ENCODE data around the gene TVP23C. TPM values are rescaled to one million over a fixed set of nuclear protein-coding genes. Genes with fewer than 3 reads are reported as not detected.

TVP23C gene
- total and polyA plus RNA-seq, 5 experiments from 2014 or later = 1.2 to 22.2 (median 4.1) TPM

DNA sequence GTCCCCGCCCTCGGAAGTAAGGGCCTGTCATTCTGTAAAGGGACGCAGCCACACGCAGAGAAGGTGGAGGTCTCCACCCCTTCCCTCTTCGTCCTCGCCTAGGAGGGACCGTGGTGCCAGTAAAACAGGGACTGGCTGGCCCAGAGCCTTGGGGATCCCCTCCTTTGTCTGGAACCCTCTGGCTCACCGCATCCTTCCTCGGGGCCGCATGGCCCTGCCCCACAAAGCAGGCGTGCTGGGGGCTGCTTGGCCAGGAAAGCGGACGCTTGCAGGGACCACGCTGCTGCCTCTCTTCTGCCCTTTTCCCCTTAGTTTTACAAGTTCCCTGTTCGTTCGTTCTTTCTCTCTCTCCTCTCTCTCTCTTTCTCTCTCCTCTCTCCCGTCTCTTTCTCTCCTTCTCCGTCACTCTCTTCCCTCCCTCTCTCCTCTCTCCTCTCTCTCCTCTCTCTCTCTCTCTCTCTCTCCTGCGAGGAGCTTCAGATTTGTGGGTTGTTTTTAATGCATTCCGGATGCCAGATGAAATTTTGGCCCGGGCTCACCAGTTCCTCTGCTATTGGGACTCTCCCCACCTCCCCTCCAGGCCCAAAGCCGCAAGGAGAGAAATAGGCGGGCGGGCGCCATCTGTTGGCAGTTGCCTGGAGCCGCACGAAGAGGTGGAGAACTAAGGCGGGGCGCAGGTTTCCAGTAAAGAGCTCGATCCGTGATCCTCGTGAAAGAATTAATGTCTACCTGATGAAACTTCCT is 60.7 kb downstream of the TVP23C start:
- Mint-ChIP-seq H3K4me3 (peak overlapping the region in 4 of 10 donors; percentile 20 to 48 (median 32)), H3K4me1 (peaks cover 10 to 14% (median 12%) of the 10 kb centered on the region in 4 donors), H3K36me3 (peaks cover 0 to 26% (median 24%) of the 10 kb centered on the region in 3 donors), H3K27me3 (peaks cover 0 to 3% (median 0%) of the 10 kb centered on the region in 5 donors), H3K27ac (peak overlapping the region in 5 of 10 donors; percentile 49 to 95 (median 80)), H3K9me3 (no peaks in the 10 kb centered on the region)
- peak; percentile 33 to 82 (median 54) for DNase-seq
- peak; percentile 81 to 82 for ATAC-seq
- POLR2A ChIA-PET = no interaction called here

DNA sequence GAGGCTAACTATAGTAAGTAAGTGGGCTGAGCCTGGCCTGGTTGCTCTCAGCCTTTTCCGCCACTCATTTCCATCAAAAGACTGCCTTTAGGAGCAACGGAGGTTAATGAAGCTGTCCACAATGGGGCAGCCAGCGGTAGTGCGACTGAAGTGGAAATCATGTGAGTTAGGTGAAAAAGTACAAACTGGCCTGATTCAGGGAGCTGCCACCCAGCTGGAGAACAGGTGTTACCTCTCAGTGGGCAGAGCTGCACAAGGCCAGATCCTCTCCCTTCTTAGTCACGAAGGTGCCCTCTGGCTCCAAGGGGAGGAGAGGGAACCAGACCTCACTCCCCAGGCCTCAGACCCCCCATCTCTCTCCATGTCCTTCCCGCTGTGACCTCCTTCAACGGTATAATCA is 61.5 kb downstream of the TVP23C start:
- no peak overlapping the region for H3K27ac Mint-ChIP-seq
- ATAC-seq = no peak
- POLR2A ChIA-PET = no interaction called here

DNA sequence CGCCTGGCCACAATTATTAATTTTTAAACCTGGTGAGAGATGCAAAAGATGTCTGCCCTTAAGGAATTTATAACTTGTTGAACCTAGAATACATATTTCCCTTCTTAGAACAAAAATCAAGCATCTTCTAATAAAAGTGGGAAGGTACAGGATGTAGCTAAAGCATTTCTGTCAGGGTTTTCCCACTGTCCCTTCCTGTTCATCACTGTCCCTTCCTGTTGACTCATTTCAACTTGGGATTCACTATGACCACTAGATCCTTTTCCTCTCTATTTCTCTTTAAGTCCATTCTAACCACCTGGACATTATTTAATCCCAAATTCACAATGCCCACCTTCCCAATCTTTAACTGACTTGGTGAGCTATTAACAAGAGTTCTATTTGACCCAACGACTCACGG is 62.0 kb downstream of the TVP23C start:
- Mint-ChIP-seq H3K27me3 (peaks cover 0 to 3% (median 0%) of the 10 kb centered on the region in 5 donors), H3K4me3 (no peak overlapping the region), H3K4me1 (peaks cover 10 to 14% (median 12%) of the 10 kb centered on the region in 4 donors), H3K27ac (no peak overlapping the region), H3K9me3 (no peaks in the 10 kb centered on the region), H3K36me3 (peaks cover 0 to 25% (median 19%) of the 10 kb centered on the region in 3 donors)
- DNase-seq (no peak), ATAC-seq (no peak)
- POLR2A ChIA-PET = no interaction called here

More for the DNA sequence above, 61.5 kb downstream of the TVP23C start:
- Mint-ChIP-seq H3K36me3 (peaks cover 0 to 26% (median 22%) of the 10 kb centered on the region in 3 donors), H3K9me3 (no peaks in the 10 kb centered on the region), H3K4me3 (no peak overlapping the region), H3K27me3 (peaks cover 0 to 3% (median 0%) of the 10 kb centered on the region in 5 donors), H3K4me1 (peaks cover 10 to 14% (median 12%) of the 10 kb centered on the region in 4 donors)
- DNase-seq = no peak

DNA sequence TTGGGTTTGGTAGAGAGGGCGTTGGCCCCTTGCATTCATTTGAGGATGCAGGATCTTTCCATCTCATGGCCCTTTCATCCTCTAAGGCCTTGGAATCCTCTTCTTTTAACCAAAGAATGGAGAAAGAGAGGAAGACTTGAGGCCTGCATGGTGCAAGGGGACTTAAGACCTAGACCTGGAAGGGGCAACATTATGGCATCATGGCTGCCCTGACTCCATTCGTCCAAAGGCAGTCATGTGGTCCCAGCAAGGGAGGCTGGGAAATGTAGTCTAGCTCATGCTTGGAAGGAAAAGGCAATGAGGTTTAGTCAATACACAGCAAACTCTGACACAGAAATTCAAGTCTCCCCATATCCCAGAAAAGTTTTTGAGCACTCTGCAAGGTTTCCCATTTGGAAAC is 65.2 kb downstream of the TVP23C start:
- POLR2A ChIA-PET = no interaction called here
- Mint-ChIP-seq H3K27ac (no peak overlapping the region), H3K9me3 (no peaks in the 10 kb centered on the region), H3K27me3 (peaks cover 0 to 3% (median 0%) of the 10 kb centered on the region in 5 donors), H3K4me3 (no peak overlapping the region), H3K4me1 (peaks cover 6 to 8% (median 6%) of the 10 kb centered on the region in 4 donors), H3K36me3 (peaks cover 0 to 34% (median 22%) of the 10 kb centered on the region in 3 donors)
- DNase-seq = no peak
- ATAC-seq = no peak

DNA sequence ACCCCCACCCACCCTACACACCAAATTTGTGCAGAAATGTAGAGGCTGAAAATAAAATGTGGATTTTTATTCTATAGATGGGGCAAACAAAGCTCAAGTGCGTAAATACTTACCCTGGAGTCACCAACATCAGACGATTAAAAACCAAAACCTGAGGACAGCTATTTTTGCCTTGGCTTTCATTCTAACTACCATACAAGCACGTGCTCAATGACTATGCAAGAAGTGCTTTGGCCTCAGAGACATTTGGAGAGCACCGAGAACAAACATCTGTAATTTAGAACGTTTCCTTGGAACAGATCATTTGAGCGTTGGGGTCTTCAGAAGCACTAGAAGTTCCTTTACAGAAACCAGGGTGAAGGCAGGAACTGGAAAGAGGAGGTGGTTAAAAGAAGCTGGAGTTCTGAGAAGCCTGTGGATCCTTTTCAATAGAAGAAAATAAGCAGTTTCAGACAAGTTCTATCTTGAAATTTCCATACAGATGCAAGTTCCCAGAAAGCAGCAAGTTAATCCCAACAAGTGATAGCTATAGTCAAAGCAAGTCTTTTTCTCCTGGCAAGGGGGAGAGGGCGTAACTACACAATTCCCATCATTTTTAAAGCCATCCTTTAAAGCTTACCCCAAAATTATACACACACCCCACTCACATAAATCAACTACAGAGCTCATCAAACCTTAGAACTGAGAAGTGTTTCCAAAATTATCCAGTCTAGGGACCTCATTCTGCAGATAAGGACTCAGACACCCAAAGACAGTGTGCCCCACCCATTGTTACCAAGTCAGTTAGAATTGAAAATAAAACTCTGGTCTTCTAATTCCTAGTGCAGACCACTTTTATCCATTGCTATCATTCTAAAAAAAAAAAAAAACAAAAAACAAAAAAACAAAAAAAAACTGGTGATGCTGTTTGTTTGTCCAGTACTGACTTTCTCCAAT is 66.3 kb downstream of the TVP23C start:
- Mint-ChIP-seq H3K36me3 (peaks cover 0 to 33% (median 19%) of the 10 kb centered on the region in 3 donors), H3K27me3 (no peaks in the 10 kb centered on the region), H3K27ac (peak overlapping the region in 1 of 10 donors; percentile 20), H3K4me3 (no peak overlapping the region), H3K4me1 (no peaks in the 10 kb centered on the region), H3K9me3 (no peaks in the 10 kb centered on the region)
- POLR2A ChIA-PET = no interaction called here
- ATAC-seq (no peak), DNase-seq (no peak)

DNA sequence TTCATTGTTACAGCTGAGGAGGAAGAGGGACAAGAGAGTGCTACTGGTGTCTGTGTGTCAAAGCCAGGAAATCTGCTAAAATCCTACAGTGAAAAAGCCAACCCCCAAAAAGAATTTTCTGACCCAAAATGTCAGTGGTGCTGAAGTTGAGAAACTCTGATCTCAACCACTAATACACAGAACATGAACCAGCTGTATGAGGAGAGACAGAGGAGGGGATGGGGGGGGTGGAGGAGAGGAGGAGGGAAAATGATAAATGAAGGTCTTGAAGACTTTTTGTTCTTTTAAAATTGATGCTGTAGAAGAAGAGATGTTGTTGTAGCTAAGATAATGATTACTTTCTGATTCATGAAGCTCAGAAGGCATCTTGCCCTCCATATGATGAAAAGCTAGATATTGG is 68.5 kb downstream of the TVP23C start:
- H3K36me3 Mint-ChIP-seq = peaks cover 0 to 25% (median 11%) of the 10 kb centered on the region in 3 donors
- H3K4me3 Mint-ChIP-seq = no peak overlapping the region
- H3K27me3 Mint-ChIP-seq = no peaks in the 10 kb centered on the region
- ATAC-seq (no peak), DNase-seq (no peak)
- no peaks in the 10 kb centered on the region for H3K4me1 Mint-ChIP-seq
- H3K27ac Mint-ChIP-seq = peak overlapping the region in 1 of 10 donors; percentile 29
- no peaks in the 10 kb centered on the region for H3K9me3 Mint-ChIP-seq
- POLR2A ChIA-PET = no interaction called here

DNA sequence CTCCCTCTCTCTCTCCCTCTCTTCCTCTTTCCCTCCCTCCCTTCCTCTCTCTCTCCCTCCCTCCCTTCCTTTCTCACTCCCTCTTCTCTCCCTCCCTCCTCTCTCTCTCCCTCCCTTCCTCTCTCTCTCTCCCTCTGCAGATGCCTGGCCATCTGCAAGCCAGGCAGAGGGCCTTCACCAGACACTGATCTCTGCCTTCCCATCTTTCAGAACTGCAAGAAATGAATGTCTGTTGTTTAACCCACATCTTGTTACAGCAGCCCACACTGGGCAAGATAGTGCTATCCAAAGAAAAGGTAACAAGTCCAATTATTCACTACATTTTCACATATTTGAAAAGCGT is 69.6 kb downstream of the TVP23C start:
- no peak overlapping the region for H3K4me3 Mint-ChIP-seq
- no peaks in the 10 kb centered on the region for H3K4me1 Mint-ChIP-seq
- no peaks in the 10 kb centered on the region for H3K27me3 Mint-ChIP-seq
- ATAC-seq = no peak
- H3K9me3 Mint-ChIP-seq = no peaks in the 10 kb centered on the region
- peak overlapping the region in 2 of 10 donors; percentile 19 to 55 for H3K27ac Mint-ChIP-seq
- peaks cover 0 to 21% (median 11%) of the 10 kb centered on the region in 3 donors for H3K36me3 Mint-ChIP-seq
- POLR2A ChIA-PET = no interaction called here
- DNase-seq = no peak

DNA sequence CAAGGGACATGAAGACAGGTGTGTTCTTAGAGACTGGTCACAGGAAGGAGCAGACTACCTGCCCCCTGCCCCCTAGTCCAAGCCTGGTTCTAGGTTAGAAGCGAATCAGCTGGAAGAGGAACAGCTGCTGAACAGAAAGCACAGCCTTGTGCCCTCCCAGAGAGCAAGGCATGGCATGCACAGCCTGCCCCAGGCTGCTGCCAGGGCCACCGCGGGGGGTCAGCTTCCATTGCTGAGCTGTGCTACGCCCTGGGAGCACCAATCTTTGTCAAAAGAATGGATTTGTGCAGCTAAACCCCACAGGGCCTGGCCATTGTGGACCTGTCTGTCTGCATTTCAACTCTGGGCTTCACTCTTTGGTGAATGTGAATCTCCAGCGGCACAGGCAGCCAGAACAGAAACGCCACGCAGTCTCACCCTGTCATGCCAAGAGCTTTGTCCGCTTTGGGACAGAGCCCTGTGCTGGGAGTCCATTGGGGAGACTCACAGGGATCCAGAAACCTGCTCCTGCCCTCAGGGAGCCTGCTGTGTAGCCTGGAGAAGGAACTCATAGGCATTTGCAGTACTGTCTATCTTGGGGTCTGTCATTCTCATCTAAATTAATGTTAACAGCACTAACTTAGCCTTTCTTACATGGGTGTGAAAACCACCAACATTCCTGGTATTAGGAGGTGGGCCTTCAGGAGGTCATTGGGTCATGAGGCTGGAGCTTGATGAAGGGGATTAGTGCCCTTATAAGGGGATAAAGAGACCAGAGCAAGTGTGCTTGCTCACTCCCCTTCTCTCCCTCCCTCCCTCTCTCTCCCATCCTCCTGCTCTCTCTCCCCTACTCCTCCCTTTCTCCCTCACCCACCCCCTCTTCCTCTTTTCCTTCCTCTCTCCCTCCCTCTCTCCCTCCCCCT is 70.2 kb downstream of the TVP23C start:
- H3K4me3 Mint-ChIP-seq = no peak overlapping the region
- POLR2A ChIA-PET = no interaction called here
- ATAC-seq (no peak), DNase-seq (no peak)
- no peaks in the 10 kb centered on the region for H3K4me1 Mint-ChIP-seq
- H3K27ac Mint-ChIP-seq = peak overlapping the region in 1 of 10 donors; percentile 55
- no peaks in the 10 kb centered on the region for H3K27me3 Mint-ChIP-seq
- H3K36me3 Mint-ChIP-seq = peaks cover 0 to 24% (median 11%) of the 10 kb centered on the region in 3 donors
- H3K9me3 Mint-ChIP-seq = no peaks in the 10 kb centered on the region

DNA sequence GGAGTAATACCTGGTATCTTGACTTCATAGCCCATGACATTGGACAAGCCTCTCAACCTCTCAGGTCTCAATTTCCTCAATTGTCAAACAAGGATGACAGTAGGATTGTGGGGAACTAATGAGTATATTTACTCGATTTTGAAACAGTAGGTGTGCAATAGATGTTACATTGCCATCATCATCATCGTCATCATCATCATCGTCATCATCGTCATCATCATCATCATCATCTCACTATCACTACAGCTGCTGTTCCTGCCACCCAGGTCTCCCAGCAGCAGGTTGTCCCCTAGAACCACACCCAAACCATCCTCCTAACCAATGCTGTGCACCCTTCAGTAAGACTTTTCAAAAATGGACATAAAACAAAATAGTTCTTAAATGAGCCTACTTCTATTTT is 71.1 kb downstream of the TVP23C start:
- ATAC-seq (no peak), DNase-seq (no peak)
- Mint-ChIP-seq H3K4me3 (no peak overlapping the region), H3K9me3 (no peaks in the 10 kb centered on the region), H3K36me3 (peaks cover 0 to 23% (median 11%) of the 10 kb centered on the region in 3 donors), H3K27me3 (no peaks in the 10 kb centered on the region), H3K4me1 (no peaks in the 10 kb centered on the region), H3K27ac (no peak overlapping the region)
- POLR2A ChIA-PET = no interaction called here

DNA sequence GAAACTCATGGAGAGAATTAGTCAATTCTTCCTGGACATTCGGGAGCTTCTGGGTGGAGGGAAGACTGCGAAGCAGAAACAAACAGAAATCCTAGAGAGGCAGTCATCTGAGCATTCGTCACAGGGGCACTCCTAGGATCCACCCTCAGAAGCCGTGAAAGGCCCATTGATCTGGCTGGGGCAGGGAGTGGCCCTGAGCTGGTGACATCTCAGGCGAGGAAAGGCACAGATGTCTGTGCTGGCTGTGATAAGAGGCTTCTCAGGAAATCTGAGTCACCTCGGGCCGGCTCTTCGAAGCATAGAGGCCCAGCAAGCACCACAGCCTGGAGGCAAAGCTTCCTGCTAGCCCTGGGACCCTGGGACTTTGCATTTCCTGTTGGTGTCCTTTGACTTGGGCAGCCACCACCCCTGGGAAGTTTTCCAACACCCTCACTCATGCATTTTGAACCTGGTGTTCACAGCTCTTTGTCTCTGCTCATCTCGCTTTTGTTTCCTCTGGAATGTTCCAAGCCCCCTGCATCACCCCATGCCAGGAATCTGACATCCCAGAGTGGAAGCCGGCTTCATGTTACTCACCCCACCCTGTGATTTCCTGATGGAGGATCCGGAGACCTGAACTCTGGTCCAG is 72.5 kb downstream of the TVP23C start:
- Mint-ChIP-seq H3K4me3 (no peak overlapping the region), H3K4me1 (no peaks in the 10 kb centered on the region), H3K27me3 (no peaks in the 10 kb centered on the region), H3K9me3 (no peaks in the 10 kb centered on the region), H3K36me3 (peaks cover 0 to 16% (median 7%) of the 10 kb centered on the region in 3 donors), H3K27ac (no peak overlapping the region)
- DNase-seq (no peak), ATAC-seq (no peak)
- POLR2A ChIA-PET = no interaction called here

DNA sequence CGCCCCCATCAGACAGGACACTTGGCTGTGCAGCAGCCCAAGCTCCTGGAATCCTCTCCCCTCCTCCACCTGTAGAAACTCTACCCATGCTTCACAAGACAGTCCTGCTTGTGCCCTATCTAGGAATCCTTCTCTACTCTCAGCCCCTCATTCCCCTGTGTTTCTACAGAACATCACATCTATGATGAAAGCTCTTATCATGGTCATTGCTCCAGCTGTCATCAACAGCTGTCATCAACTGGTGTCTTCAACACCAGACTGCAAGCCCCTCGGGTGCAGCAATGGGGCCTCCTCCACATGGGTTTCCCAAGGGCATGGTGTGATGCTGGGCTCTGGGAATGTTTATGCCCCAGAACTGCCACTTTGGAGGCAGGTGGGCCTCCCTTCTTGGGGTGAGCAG is 74.7 kb downstream of the TVP23C start:
- ATAC-seq (no peak), DNase-seq (no peak)
- no peaks in the 10 kb centered on the region for H3K27me3 Mint-ChIP-seq
- H3K36me3 Mint-ChIP-seq = peaks cover 0 to 10% (median 4%) of the 10 kb centered on the region in 3 donors
- POLR2A ChIA-PET = no interaction called here
- H3K4me1 Mint-ChIP-seq = peaks cover 0 to 3% (median 0%) of the 10 kb centered on the region in 4 donors
- no peaks in the 10 kb centered on the region for H3K9me3 Mint-ChIP-seq
- no peak overlapping the region for H3K4me3 Mint-ChIP-seq
- H3K27ac Mint-ChIP-seq = peak overlapping the region in 1 of 10 donors; percentile 17

DNA sequence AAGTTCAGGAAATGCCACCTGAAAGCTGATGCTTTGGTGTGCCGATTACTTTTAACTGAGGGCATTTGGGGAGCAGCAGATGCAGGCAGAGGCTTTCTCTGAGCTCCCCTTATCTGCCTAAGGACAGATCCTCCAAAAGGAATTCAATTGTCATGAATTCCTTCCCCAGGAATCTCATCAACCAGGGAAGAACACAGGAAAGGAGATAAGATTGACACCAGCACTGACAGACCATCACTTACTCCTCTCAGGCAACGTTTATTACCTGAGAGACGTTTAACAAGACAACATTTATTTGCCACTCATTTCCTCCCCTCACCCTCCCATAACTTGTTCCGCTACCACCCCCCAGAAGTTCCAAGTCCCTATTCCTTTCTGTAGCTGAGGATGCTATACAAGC is 78.2 kb downstream of the TVP23C start:
- no peaks in the 10 kb centered on the region for H3K9me3 Mint-ChIP-seq

More for the DNA sequence above, 78.2 kb downstream of the TVP23C start:
- Mint-ChIP-seq H3K4me1 (peaks cover 0 to 3% (median under 1%) of the 10 kb centered on the region in 4 donors), H3K4me3 (no peak overlapping the region), H3K27me3 (no peaks in the 10 kb centered on the region), H3K36me3 (peaks cover 0 to 13% (median 5%) of the 10 kb centered on the region in 3 donors), H3K27ac (no peak overlapping the region)
- no peak for ATAC-seq
- POLR2A ChIA-PET = no interaction called here
- DNase-seq = no peak
